ENCODE measurements around the gene TOE1.
A peak's percentile ranks its signal among the peaks of the same experiment; 100 is the strongest.
"Not testable (repeated sequence)": the region's sequence is repeated elsewhere in the genome, so short reads cannot be mapped to it uniquely, and the experiment has no call there.

TOE1 gene

DNA sequence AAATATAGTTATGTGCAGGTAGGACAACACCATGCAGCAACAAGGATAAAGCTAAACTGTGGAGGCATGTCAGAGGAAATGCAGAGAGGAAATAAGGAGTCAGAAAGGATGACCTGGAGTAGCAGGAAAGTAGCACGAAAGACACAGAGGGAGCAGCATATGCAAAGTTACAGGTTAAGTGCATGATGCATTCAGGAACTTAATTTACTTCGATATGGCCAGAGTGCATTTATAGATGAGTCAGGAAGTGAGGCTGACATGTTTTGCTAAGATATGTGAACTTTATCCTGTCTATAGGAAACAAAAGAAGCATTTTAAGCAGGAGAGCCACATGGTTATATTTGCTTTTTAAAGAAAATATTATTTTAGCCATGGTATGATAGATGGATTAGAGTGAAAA lies 15.7 kb downstream of the TOE1 start:
- no peak for DNase-seq

DNA sequence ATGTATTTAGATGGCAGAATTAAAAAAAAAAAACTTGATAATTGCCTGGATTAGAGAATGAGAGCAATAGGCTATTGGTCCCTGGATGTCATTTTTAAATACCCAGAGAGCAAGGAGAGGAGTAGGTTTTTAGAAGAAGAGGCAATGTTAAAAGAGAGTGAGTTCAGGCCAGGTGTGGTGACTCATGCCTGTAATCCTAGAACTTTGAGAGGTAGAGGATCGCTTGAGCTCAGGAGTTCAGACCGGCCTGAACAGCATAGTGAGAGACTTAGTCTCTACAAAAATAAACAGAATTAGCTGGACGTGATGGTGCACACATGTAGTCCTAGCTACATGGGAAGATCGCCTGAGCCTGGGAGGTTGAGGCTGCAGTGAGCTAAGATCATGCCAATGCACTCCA lies 16.2 kb downstream of the TOE1 start:
- DNase-seq: no peak

DNA sequence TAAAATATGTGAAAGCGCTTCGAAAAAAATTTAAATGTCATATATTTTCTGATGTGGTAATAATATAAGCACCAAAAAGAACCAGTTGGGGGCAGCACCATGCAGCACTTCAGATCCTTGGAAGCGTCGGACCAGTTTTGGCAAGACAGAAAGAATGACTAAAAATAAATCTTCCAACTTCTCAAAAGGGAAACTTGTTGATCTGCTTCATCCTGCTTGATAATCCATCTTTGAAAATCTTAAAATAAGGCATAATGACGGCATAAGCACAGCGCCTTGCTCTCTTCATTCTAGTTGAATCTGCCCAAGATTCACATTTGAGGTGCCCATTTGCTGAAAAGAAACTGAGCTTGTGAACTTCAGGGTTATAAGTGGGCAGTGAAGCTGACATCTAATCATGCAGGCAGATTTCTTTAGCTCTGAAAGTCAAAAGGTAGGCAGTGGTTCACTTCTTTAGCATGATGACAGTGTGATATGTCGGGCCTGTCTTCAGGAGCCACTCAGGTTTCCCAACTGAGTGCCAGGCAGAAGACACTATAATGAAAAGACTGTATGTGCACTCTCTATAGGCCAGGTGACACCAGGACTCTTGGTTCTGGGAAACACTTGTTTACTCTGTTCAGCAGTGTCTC lies 20.0 kb downstream of the TOE1 start:
- DNase-seq: peak; percentile 80

DNA sequence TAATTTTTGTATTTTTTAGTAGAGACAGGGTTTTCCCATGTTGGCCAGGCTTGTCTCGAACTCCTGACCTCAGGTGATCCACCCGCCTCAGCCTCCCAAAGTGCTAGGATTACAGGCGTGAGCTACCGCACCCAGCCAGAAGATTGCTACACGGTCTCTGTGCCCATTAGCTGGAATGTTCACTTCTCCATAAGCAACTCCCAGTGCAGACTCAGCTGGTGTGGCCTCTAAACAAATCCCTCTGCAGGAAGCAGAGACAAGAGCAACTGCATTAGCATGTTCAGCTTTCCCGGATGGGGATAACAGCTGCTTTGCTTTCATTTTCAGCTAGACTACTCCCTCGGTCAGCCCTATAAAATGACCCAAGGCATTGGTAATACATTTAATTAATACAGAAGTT lies 21.0 kb downstream of the TOE1 start:
- peak; percentile 69 for DNase-seq

DNA sequence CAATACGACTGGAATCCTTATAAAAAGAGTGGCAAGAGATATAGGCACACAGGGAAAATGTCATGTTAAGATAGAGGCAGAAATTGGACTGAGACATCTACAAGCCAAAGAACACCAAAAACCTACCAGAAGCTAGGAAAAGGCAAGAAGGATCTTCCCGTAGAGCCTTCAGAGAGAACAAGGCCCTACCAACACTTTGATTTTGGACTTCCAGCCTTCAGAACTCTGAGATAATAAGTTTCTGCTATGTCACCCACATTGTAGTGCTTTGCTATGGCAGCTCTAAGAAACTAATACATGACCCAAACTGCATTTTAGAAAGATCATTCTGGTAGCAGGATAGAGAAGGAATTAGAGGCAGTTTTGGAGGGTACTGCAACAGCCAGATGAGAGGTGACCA lies 24.3 kb downstream of the TOE1 start:
- DNase-seq: no peak

DNA sequence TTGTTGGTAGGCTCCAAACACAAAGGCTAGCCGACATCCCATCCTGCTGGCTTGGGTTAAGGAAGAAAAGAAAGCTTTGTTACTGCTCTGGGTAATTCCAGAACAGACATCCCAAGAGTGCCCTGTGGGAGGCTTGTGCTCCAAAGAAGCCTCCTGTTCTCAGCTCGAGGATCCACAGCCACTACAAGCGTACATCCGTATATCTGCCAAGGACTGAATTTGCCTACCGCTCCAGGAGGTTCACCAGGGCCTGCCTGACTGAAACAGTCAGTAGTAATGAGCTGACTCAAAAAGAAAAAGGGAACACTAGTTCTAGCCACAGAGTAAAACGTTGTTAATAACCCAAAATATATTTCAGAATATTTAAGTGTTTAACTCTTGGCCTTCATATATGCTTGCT lies 25.1 kb downstream of the TOE1 start:
- no peak for DNase-seq

DNA sequence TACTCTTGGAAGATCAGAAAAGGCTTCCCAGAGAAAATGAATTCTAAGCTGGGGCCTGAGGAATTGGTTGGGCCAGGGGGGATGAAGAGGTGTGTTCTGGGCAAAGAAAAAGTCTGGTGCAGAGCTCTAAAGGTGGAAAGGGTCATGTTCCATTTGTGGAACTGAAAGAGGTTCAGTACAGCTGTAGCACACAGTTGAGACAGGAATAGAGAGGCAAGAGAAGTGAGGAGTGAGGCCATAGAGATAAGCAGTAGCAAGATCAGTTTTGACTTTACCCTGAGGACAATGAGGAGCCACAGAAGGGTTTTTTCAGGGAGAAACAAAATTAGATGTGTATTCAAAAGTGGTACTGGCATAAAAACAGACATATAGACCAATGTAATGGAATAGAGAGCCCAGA lies 30.6 kb downstream of the TOE1 start:
- no peak for DNase-seq

DNA sequence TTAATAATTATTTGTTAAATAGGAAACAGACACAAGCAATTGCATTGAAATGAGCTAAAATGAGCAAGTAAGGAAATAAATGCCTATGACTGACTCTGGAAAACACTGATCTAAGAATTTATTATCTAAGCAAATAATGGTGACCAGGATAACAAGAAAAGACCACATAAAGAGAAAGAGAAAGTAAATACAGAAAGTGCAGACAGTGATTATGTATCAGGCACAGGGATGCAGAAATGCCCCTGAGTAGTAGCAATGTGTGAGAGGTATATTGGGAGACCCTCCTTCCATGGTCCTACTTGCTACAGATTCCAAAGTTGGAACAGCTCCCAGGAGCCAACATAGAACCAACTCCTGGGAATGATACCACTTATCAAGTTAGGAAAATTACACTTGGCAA lies 33.6 kb downstream of the TOE1 start:
- no peak for DNase-seq

DNA sequence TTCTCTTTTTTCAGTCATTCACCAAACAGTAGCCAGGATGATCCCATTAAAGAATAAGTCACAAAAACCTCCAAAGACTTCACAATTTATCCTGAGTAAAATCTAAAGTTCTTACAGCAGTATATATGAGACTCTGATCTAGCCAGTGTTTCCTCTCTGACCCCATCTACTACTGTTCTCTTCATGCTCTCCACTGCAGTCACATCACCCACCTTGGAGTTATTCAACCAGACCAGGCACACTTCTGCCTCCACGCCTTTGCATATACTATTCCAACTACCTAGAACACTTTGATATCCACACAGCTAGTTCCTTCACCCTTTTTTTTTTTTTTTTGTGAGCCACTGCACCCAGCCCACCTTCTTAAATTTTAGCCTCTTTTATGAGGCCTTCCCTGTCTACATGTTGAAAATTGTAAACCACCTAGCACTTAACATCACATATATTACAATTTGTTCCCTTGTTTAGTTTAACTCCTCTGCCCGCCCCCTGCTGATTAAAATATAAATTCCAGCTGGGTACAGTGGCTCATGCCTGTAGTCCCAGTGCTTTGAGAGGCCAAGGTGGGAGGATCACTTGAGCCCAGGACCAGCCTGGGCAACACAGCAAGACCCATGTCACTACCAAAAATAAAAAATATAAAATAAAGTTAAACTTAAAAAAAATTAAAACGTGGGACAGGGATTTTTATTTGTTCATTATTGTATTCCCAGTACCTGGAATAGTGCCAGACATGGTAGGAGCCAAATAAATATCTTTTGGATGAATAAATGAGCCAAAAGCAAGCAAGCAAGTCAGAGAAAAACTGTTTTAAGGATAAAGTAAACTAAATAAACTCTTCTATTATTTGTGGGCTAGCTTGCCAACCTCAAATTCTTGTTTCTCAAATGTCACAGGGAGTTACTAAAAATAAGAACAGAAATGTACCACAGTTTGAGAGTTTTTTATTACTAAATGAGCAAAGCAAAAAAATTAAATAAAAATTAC lies 35.4 kb downstream of the TOE1 start:
- no peak for DNase-seq

DNA sequence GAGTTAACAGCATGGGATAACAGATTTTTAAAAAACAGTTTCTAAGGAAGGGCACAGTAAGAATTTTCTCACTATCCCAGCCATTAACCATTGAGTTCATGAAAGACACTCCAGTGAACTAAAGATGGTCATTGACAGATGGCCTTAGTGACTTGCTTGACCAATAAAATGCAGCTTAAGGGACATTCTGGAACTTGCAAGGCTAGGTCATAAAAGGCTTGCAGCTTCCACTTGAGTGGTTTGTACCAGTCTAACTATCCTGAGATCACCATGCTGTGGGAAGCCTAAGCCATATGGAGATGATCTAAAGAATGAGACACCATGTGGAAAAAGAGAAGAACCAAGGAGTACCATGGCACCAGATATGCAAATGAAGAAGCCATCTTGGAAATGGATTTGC lies 38.2 kb downstream of the TOE1 start:
- no peak for DNase-seq

DNA sequence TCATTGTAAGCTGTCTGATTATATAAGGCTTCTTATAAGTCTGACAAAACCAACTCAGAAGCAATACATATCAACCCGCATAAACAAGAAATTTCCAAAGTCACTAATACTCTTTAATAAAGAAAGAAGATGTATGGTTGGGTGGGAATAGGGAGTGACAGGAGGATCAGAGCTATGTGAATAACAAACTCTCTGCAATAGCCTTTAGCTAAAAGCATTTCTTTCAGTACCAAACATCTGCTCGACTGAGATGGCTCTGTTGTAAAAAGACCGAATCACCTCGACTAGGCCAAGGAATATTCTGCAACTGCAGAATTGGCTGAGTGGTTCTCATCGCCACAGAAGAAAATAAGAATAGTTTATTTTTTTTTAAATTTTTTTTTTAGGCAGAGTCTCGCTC lies 39.6 kb downstream of the TOE1 start:
- DNase-seq: no peak

DNA sequence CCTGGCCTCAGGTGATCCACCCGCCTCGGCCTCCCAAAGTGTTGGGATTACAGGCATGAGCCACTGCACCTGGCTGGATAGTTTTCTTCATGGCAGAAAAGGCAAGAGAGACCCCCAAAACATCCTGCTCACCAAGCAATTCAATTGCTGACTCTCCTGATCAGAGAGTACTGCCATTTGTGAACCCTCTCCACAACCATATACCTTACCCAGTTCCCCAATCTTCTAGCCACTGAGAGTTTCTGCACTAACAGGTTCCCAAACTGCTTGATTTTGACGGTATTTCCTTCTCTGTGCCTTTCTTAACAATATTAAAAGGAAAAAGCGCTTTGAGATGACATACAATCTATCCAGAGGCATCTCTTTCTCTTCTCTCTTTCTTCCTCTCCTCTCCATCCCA lies 40.2 kb downstream of the TOE1 start:
- DNase-seq: no peak

DNA sequence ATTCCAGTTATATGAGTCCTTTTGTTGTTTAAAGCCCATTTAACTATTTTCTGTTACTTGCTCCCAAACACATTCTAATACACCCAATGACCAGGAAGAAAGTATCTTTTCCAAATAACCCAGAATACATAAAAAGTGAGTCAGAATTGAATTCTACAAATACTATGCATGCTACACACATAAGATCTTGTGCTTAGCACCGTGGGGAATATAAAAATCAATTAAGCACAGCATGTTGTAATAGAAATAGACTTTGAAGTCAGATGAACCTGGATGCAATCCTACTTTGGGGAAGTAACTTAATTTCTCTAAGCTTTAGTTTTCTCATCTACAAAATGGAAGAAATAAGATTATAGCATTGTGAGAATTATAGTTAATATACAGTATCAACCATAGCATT lies 40.8 kb downstream of the TOE1 start:
- no peak for DNase-seq

DNA sequence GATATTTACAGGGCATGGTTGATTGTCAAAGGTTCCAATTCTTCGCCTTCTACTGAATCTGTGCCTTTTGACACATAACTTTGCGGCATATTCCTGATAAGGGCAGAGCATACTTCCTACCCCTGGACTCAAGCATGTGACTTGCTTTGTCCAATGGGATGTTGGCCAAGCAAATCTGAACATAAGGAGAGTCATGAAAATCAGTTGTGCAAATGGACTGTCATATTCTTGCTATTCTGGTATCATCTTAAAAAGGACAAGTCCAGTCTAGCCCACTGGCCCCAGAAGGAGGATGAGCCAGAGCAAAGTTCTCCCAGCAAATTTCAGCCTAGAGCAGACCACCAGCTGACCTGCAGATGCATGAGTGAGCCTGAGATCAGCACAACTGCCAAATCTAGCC lies 41.3 kb downstream of the TOE1 start:
- no peak for DNase-seq

DNA sequence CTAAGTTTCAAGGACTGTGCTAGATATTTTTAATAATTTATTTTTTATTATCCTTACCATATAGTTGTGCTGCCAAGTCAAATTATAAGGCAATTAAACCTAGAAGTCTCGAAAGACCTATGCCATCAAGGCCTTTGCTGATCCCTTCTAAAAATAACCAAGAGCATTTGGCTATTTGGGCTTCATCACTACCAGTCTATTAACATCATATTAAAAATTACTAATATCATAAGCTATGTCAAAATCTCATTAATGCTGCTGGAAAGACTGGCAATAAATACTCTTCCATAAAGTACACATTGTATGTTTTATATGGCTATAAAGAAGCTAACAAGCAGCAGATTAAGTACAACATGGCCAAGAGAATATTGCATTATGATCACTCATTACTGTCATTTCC lies 43.2 kb downstream of the TOE1 start:
- no peak for DNase-seq

DNA sequence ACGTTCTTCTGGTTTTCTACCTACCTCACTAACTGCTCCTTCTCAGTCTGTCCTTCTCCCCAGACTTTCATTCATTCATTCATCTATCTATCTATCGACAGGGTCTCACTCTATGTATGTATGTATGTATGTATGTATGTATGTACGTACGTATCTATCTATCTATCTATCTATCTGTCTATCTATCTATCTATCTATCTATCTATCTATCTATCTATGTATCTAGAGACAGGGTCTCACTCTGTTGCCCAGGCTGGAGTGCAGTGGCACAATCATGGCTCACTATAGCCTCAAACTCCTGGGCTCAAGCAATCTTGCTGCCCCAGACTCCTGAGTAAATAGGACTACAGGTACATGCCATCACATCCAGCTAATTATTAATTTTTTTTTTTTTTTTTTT lies 44.2 kb downstream of the TOE1 start:
- not testable (repeated sequence) for DNase-seq

DNA sequence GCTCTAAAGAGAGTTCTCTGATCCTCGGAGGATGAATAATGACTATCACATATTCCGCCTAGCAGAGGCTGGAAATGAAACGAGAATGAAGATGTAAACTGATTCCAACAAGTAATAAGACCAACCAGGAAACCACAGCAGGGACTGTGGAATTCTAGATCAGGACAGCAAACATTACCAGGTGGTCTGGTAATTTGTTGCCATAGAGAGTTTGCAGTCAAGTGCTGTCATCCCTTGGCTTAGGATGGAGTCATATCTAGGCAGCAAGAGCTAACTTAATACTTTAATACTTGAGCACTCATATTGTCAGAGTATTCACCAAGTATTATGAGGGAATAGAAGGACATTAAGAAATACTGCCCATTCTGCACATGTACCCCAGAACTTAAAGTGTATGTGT lies 45.3 kb downstream of the TOE1 start:
- no peak for DNase-seq

DNA sequence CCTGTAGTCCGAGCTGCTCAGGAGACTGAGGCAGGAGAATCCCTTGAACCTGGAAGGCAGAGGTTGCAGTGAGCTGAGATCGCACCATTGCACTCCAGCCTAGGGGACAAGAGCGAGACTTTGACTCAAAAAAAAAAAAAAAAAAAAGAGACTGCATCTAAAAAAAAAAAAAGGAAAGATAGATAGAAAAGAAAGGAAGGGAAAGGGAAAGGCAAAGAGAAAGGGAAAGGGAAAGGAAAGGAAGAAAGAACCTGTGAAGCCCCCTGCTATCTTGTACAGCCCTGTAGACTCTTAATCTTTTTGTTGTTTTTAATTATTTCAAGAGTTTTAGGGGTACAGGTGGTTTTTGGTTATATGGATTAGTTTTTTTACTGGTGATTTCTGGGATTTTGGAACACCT lies 46.2 kb downstream of the TOE1 start:
- no peak for DNase-seq

All from right hindlimb (tissue), 1 donor.